K562 (cell line): ENCODE measurements around the gene S100P. TPM values are rescaled to one million over a fixed set of nuclear protein-coding genes. Genes with fewer than 3 reads are reported as not detected.

Experiments
- ATAC-seq: fragments of 200-7000 bp; cut with Tn5 transposase; 3 replicates; pipeline ENCODE4 v1.9.1; 2020; ENCODE audit warnings: moderate library complexity
- BruUV-seq: library from RNA; stranded (reverse); fragments of 400-500 nt; replicated peaks from 2 replicates; lab custom pipeline; 2021; lab: Mats Ljungman, UMichigan
- CTCF ChIA-PET: fragments of 300-600 bp; formaldehyde crosslinking; extraction: SDS; loops from one replicate; lab custom pipeline; 2021; ENCODE audit warnings: low intra/inter-chr PET ratio; lab: Yijun Ruan, JAX
- POLR2A ChIA-PET: fragments of 300-600, 350-650 bp; sonication (Branson Sonifier 250); formaldehyde crosslinking; extraction: SDS; loops from one replicate; lab custom pipeline; 2021; ENCODE audit warnings: antibody characterized with exemption, inconsistent platforms; lab: Yijun Ruan, JAX
- DNase-seq, 4 experiments: peaks; one replicate each; pipeline versions ENCODE4 v3.0.0 to v3.0.0-alpha.2; 2011 to 2018; ENCODE audit warnings: low spot score in 3 of 4, mixed read lengths in 3 of 4; ENCODE audit errors: extremely low read depth in 1 of 4
- FAIRE-seq: peaks from 2 replicates; lab custom pipeline; 2011; peaks lifted over from hg19 to GRCh38; lab: Jason Lieb, UNC
- H2AFZ ChIP-seq: 2 replicates; pipeline ENCODE4 v1.6.0; 2011; ENCODE audit warnings: low read depth, low read length, control low read depth, inconsistent platforms
- H3K27ac ChIP-seq: fragments of 200-600 bp; 3 replicates; pipeline ENCODE4 v1.8.0; 2011; ENCODE audit warnings: low read depth, mild to moderate bottlenecking, control low read depth, inconsistent platforms, low read length, moderate library complexity, mixed read lengths; ENCODE audit errors: extremely low read depth
- H3K27me3 ChIP-seq, 2 experiments: fragments of 300-600 bp in 1 of 2; 2 replicates in 1 of 2; 3 replicates in 1 of 2; pipeline versions ENCODE4 v1.6.0 to v1.8.0; 2011; ENCODE audit warnings: inconsistent platforms in 2 of 2, low read length in 2 of 2, mild to moderate bottlenecking in 1 of 2, mixed read lengths in 1 of 2, moderate library complexity in 1 of 2; ENCODE audit not compliant: control insufficient read depth in 2 of 2, insufficient read depth in 2 of 2
- H3K36me3 ChIP-seq: fragments of 300-600 bp; 3 replicates; pipeline ENCODE4 v1.8.0; 2011; ENCODE audit warnings: mild to moderate bottlenecking, low read length, inconsistent platforms; ENCODE audit not compliant: control insufficient read depth, insufficient read depth
- H3K4me1 ChIP-seq, 2 experiments: fragments of 200-600 bp in 1 of 2; replicated peaks in 1 of 2; 2 replicates in 1 of 2; 3 replicates in 1 of 2; pipeline versions ENCODE4 v1.5.1 to v1.8.0; 2011; ENCODE audit warnings: inconsistent platforms in 2 of 2, low read length in 2 of 2, mild to moderate bottlenecking in 1 of 2, mixed read lengths in 1 of 2, moderate library complexity in 1 of 2; ENCODE audit not compliant: control insufficient read depth in 2 of 2, insufficient read depth in 2 of 2
- H3K4me2 ChIP-seq: 2 replicates; pipeline ENCODE4 v1.6.1; 2011; ENCODE audit warnings: low read length, control low read depth, inconsistent platforms, mixed read lengths; ENCODE audit not compliant: insufficient read depth
- H3K4me3 ChIP-seq: fragments of 200-600 bp; sonication (generic), shearing (Covaris generic); 2 replicates; pipeline ENCODE4 v1.5.1; 2016; ENCODE audit warnings: control low read depth, inconsistent platforms
- H3K79me2 ChIP-seq: fragments of 200-600 bp; 3 replicates; pipeline ENCODE4 v1.8.0; 2011; ENCODE audit warnings: low read length, inconsistent platforms; ENCODE audit not compliant: control insufficient read depth, insufficient read depth
- H3K9ac ChIP-seq, 2 experiments: 2 replicates each; pipeline versions ENCODE4 v1.6.0 to v1.6.1; 2011; ENCODE audit warnings: low read depth in 2 of 2, low read length in 2 of 2, control low read depth in 1 of 2, inconsistent platforms in 1 of 2, mild to moderate bottlenecking in 1 of 2, mixed read lengths in 1 of 2; ENCODE audit not compliant: insufficient read depth in 1 of 2
- H3K9me1 ChIP-seq: one replicate; pipeline ENCODE4 v1.6.0; 2011; ENCODE audit warnings: inconsistent platforms, mild to moderate bottlenecking, low read length, moderate library complexity; ENCODE audit not compliant: control insufficient read depth, insufficient read depth
- H3K9me3 ChIP-seq: replicated peaks from 2 replicates; pipeline ENCODE4 v1.5.1; 2011; ENCODE audit warnings: low read depth, low read length, inconsistent platforms; ENCODE audit not compliant: control insufficient read depth, insufficient read depth
- H4K20me1 ChIP-seq: replicated peaks from 2 replicates; pipeline ENCODE4 v1.6.1; 2011; ENCODE audit warnings: low read length, inconsistent platforms, mixed read lengths; ENCODE audit not compliant: control insufficient read depth, insufficient read depth
- CTBP1 ChIP-seq: fragments of 450-650 bp; IDR thresholded peaks from 2 replicates; pipeline ENCODE4 v1.6.1; 2016; ENCODE audit warnings: borderline replicate concordance
- CTCFL ChIP-seq: IDR thresholded peaks from 2 replicates; pipeline ENCODE4 v1.6.1; 2011; ENCODE audit warnings: borderline replicate concordance, low read depth, mild to moderate bottlenecking, moderate library complexity, low read length; ENCODE audit not compliant: insufficient read depth, poor library complexity, severe bottlenecking
- EHMT2 ChIP-seq: fragments of 450-650 bp; IDR thresholded peaks from 2 replicates; pipeline ENCODE4 v1.6.1; 2018; ENCODE audit warnings: antibody characterized with exemption
- ID3 ChIP-seq, 2 experiments: fragments of 250-450 bp in 1 of 2; fragments of 450-650 bp in 1 of 2; sonication (Bioruptor Pico) in 1 of 2; IDR thresholded peaks; 2 replicates each; pipeline versions ENCODE4 v1.6.1 to v1.8.0; 2016 to 2021; ENCODE audit warnings: mild to moderate bottlenecking in 2 of 2, moderate library complexity in 2 of 2, missing compliant biosample characterization in 1 of 2, missing genetic modification characterization in 1 of 2
- NEUROD1 ChIP-seq: fragments of 150-350 bp; IDR thresholded peaks from 2 replicates; pipeline ENCODE4 v1.6.1; 2014; ENCODE audit warnings: borderline replicate concordance, low read length, low read depth; ENCODE audit not compliant: partially characterized antibody
- RREB1 ChIP-seq: fragments of 250-450 bp; sonication (Bioruptor Pico); IDR thresholded peaks from 2 replicates; pipeline ENCODE4 v1.4.0; 2020
- ZNF274 ChIP-seq: IDR thresholded peaks from 2 replicates; pipeline ENCODE4 v1.6.1; 2011; ENCODE audit warnings: low read depth, mild to moderate bottlenecking, low read length, moderate library complexity, borderline replicate concordance
- ZNF444 ChIP-seq: fragments of 250-450 bp; sonication (Bioruptor Pico); IDR thresholded peaks from 2 replicates; pipeline ENCODE4 v1.4.0; 2020; ENCODE audit warnings: mild to moderate bottlenecking, moderate library complexity
- WGBS: fragments of 100-300 bp; shearing (Covaris generic); methylation state at CpG from one replicate; pipeline ENCODE4 v1.1.6; 2016; ENCODE audit warnings: low coverage, mixed read lengths; ENCODE audit not compliant: insufficient coverage; ENCODE audit errors: missing lambda C conversion rate; 5-methylcytosine and 5-hydroxymethylcytosine counted together
- in situ Hi-C: fragments of 300-500 bp; cut with MboI; formaldehyde crosslinking; loops from 4 replicates; pipeline ENCODE4 v1.15.0; 2018; ENCODE audit warnings: inconsistent platforms, mixed read lengths
- intact Hi-C: fragments of 100-400 bp; cut with micrococcal nuclease; formaldehyde crosslinking; loops from 2 replicates; pipeline ENCODE4 v1.14.2; 2022
- polyA plus RNA-seq, 8 experiments: library from polyadenylated mRNA; depleted of rRNA in 4 of 8; stranded (reverse) in 5 of 8; unstranded in 3 of 8; fragments of >200 nt; fragmentation: Nextera tagmentation in 2 of 8; fragmentation: Illumina TruSeq in 1 of 8; extraction: Ambion mirVana in 2 of 8; extraction: Trizol in 1 of 8; gene quantifications; 2 replicates each; pipeline versions ENCODE4 v1.2.1 to v1.2.3, GENCODE V29; 2011 to 2014; ENCODE audit warnings: inconsistent platforms in 1 of 8, missing spikeins in 1 of 8
- total RNA-seq, 7 experiments: library from RNA; depleted of rRNA in 6 of 7; stranded (reverse); fragments of >200 nt in 6 of 7; fragmentation: Illumina TruSeq in 2 of 7; extraction: Trizol in 2 of 7; gene quantifications; 2 replicates each; pipeline versions ENCODE4 v1.2.1 to v1.2.3, GENCODE V29; 2011 to 2021; ENCODE audit warnings: low replicate concordance in 1 of 7

Gene S100P
- total and polyA plus RNA-seq, 9 of the 15 experiments (the other 6 are each of a cell fraction or from before 2014, with no cell fraction given), result 4.1 to 23.8 (median 7.5) TPM

GRCh38 chr4:6720202-6720699, 26.6 kb downstream of the S100P start:
- H3K9me3 ChIP-seq, result no peaks in the 10 kb centered on the region
- FAIRE-seq, result peak; percentile 78
- peak; percentile 86 to 90 (median 87) for DNase-seq
- peaks cover 12 to 42% of the 10 kb centered on the region in 2 experiments; a peak in 4 of 5 replicates for H3K4me1 ChIP-seq
- H3K4me3 ChIP-seq, result no peak overlapping the region
- peak; percentile 73 for ATAC-seq
- H3K27me3 ChIP-seq, result no peaks in the 10 kb centered on the region
- 4% methylated on average over 14 of the region's 14 CpGs for WGBS
- intact Hi-C loops, result loop anchor here (1.0 to 2.0 kb wide), 4 partner anchors 43 to 362 kb away; partner anchors contain the start of gene GRPEL1
- CTCF ChIA-PET, result interaction anchor here (0.8 to 4.0 kb wide), 8 partner anchors 43 to 362 kb away, joined by 3 to 66 read pairs (median 8); partner anchors contain the start of gene KIAA0232
- H4K20me1 ChIP-seq, result 0 out of 2 replicates have a peak, but pooled peaks cover 4% of the 10 kb centered on the region
- peak overlapping the region; percentile 40; the same call in 1 of the 2 replicates for H3K4me2 ChIP-seq
- POLR2A ChIA-PET, result interaction anchor here (0.7 to 1.2 kb wide), 3 partner anchors 12 to 165 kb away, joined by 3 read pairs; no protein-coding TSS in a partner anchor
- in situ Hi-C loops, result loop anchor here (5.0 kb wide), 3 partner anchors 47 to 352 kb away; no protein-coding TSS in a partner anchor
- no peaks in the 10 kb centered on the region for H3K9me1 ChIP-seq
- H3K36me3 ChIP-seq, result no peaks in the 10 kb centered on the region
- BruUV-seq, result no TSS peak
- H3K79me2 ChIP-seq, result peaks cover 31% of the 10 kb centered on the region
- H2AFZ ChIP-seq, result peak overlapping the region; percentile 61; the same call in 1 of the 2 replicates
- 0 out of 4 replicates have a peak overlapping the region, but pooled peaks of 1 of the 2 experiments have one; percentile 33 for H3K9ac ChIP-seq
- H3K27ac ChIP-seq, result no peak overlapping the region
- no peak for TF ChIP-seq ZNF274
- TF ChIP-seq NEUROD1, result peak; percentile 42
- no peak for TF ChIP-seq ID3 (CRISPR knock-in tag; IDR thresholded peaks at IDR 0.05)
- TF ChIP-seq ID3 (tag; IDR thresholded peaks at IDR 0.05), result 0 out of 2 replicates have a peak, but pooled peaks have one; percentile 44
- TF ChIP-seq CTCFL, result peak; percentile 5
- peak; percentile 61; the same call in 1 of the 2 replicates for TF ChIP-seq CTBP1
- TF ChIP-seq EHMT2, result no peak
- no peak for TF ChIP-seq ZNF444
- TF ChIP-seq RREB1 (CRISPR knock-in tag), result peak; percentile 80; the same call in 1 of the 2 replicates
